H9 (cell line): ENCODE data around the gene ERCC4. TPM values are rescaled to one million over a fixed set of nuclear protein-coding genes. Genes with fewer than 3 reads are reported as not detected.

Experiments used
- DNase-seq: peaks from one replicate; pipeline ENCODE4 v3.0.0-alpha.2; 2017
- H2AFZ ChIP-seq: one replicate; pipeline ENCODE4 v1.6.1; 2013; ENCODE audit warnings: mild to moderate bottlenecking, low read length, control low read depth, moderate library complexity
- H2AK5ac ChIP-seq: 2 replicates; pipeline ENCODE4 v1.6.1; 2013; ENCODE audit warnings: low read length, control low read depth, mixed read lengths; ENCODE audit not compliant: insufficient read length
- H2BK120ac ChIP-seq: one replicate; pipeline ENCODE4 v1.6.1; 2013; ENCODE audit warnings: low read depth, mild to moderate bottlenecking, low read length, control low read depth, inconsistent platforms; ENCODE audit not compliant: poor library complexity, severe bottlenecking
- H2BK12ac ChIP-seq: 2 replicates; pipeline ENCODE4 v1.6.1; 2013; ENCODE audit warnings: low read length, control low read depth, mixed read lengths, low read depth; ENCODE audit not compliant: insufficient read length
- H2BK15ac ChIP-seq: 2 replicates; pipeline ENCODE4 v1.6.1; 2013; ENCODE audit warnings: low read depth, low read length, control low read depth
- H2BK20ac ChIP-seq: one replicate; pipeline ENCODE4 v1.6.1; 2013; ENCODE audit warnings: low read depth, mild to moderate bottlenecking, low read length, control low read depth, inconsistent platforms; ENCODE audit not compliant: poor library complexity, severe bottlenecking
- H2BK5ac ChIP-seq: 2 replicates; pipeline ENCODE4 v1.6.1; 2013; ENCODE audit warnings: low read length, control low read depth, mixed read lengths; ENCODE audit not compliant: insufficient read length
- H3K14ac ChIP-seq: 2 replicates; pipeline ENCODE4 v1.6.1; 2013; ENCODE audit warnings: low read length, control low read depth; ENCODE audit not compliant: insufficient read depth
- H3K18ac ChIP-seq: 2 replicates; pipeline ENCODE4 v1.6.1; 2013; ENCODE audit warnings: low read depth, mild to moderate bottlenecking, mixed read lengths, low read length, control low read depth; ENCODE audit not compliant: insufficient read length
- H3K23ac ChIP-seq: 2 replicates; pipeline ENCODE4 v1.6.1; 2013; ENCODE audit warnings: low read length, control low read depth, mixed read lengths, low read depth; ENCODE audit not compliant: insufficient read length
- H3K23me2 ChIP-seq: 2 replicates; pipeline ENCODE4 v1.6.1; 2013; ENCODE audit warnings: low read depth, mild to moderate bottlenecking, mixed read lengths, low read length, control low read depth; ENCODE audit not compliant: insufficient read length, poor library complexity, severe bottlenecking
- H3K27ac ChIP-seq: 2 replicates; pipeline ENCODE4 v1.5.1; 2013; ENCODE audit warnings: low read length, control low read depth, mixed read lengths, low read depth; ENCODE audit not compliant: insufficient read length
- H3K27me3 ChIP-seq: 2 replicates; pipeline ENCODE4 v1.6.1; 2013; ENCODE audit warnings: low read length, control low read depth, inconsistent platforms; ENCODE audit not compliant: insufficient read depth
- H3K4ac ChIP-seq: 2 replicates; pipeline ENCODE4 v1.6.1; 2013; ENCODE audit warnings: low read depth, mild to moderate bottlenecking, control low read depth, inconsistent platforms, low read length, moderate library complexity
- H3K4me1 ChIP-seq: 2 replicates; pipeline ENCODE4 v1.6.1; 2013; ENCODE audit warnings: low read length, control low read depth, inconsistent platforms; ENCODE audit not compliant: insufficient read depth
- H3K4me2 ChIP-seq: 2 replicates; pipeline ENCODE4 v1.6.1; 2013; ENCODE audit warnings: low read length, control low read depth, mixed read lengths; ENCODE audit not compliant: insufficient read length, insufficient read depth
- H3K56ac ChIP-seq: 2 replicates; pipeline ENCODE4 v1.6.1; 2013; ENCODE audit warnings: low read depth, mild to moderate bottlenecking, mixed read lengths, low read length, control low read depth; ENCODE audit not compliant: insufficient read length
- H3K79me1 ChIP-seq: 2 replicates; pipeline ENCODE4 v1.6.1; 2013; ENCODE audit warnings: low read depth, mild to moderate bottlenecking, moderate library complexity, low read length, control low read depth, inconsistent platforms; ENCODE audit not compliant: insufficient read depth, poor library complexity, severe bottlenecking
- H3K79me2 ChIP-seq: 2 replicates; pipeline ENCODE4 v1.6.1; 2013; ENCODE audit warnings: low read length, control low read depth, inconsistent platforms; ENCODE audit not compliant: insufficient read depth
- H3K9ac ChIP-seq: 2 replicates; pipeline ENCODE4 v1.6.1; 2013; ENCODE audit warnings: low read length, control low read depth, mixed read lengths; ENCODE audit not compliant: insufficient read length; ENCODE audit errors: extremely low read depth
- H3K9me3 ChIP-seq: one replicate; pipeline ENCODE4 v1.6.1; 2013; ENCODE audit warnings: low read depth, low read length, inconsistent platforms; ENCODE audit not compliant: control insufficient read depth
- H3T11ph ChIP-seq: one replicate; pipeline ENCODE4 v1.6.1; 2013; ENCODE audit warnings: mild to moderate bottlenecking, low read length, control low read depth, inconsistent platforms
- H4K20me1 ChIP-seq: one replicate; pipeline ENCODE4 v1.6.1; 2013; ENCODE audit not compliant: control insufficient read depth, insufficient read length, insufficient read depth
- H4K5ac ChIP-seq: 2 replicates; pipeline ENCODE4 v1.6.1; 2013; ENCODE audit warnings: low read depth, mild to moderate bottlenecking, mixed read lengths, low read length, control low read depth; ENCODE audit not compliant: insufficient read length
- H4K8ac ChIP-seq: replicated peaks from 2 replicates; pipeline ENCODE4 v1.6.1; 2013; ENCODE audit warnings: low read length, control low read depth, mixed read lengths, low read depth; ENCODE audit not compliant: insufficient read length
- H4K91ac ChIP-seq: 2 replicates; pipeline ENCODE4 v1.6.1; 2013; ENCODE audit warnings: low read depth, mild to moderate bottlenecking, moderate library complexity, mixed read lengths, low read length, control low read depth; ENCODE audit not compliant: insufficient read length
- H3K27ac Mint-ChIP-seq, 3 experiments: 2 replicates in 2 of 3; 3 replicates in 1 of 3; pipeline ENCODE4 v1.8.0; 2020 to 2021; ENCODE audit warnings: mixed read lengths in 3 of 3, mild to moderate bottlenecking in 1 of 3, moderate library complexity in 1 of 3
- H3K27me3 Mint-ChIP-seq: 2 replicates; pipeline ENCODE4 v1.8.0; 2021; ENCODE audit warnings: low read depth, mild to moderate bottlenecking, moderate library complexity, mixed read lengths
- H3K36me3 Mint-ChIP-seq, 3 experiments: 2 replicates in 2 of 3; 3 replicates in 1 of 3; pipeline ENCODE4 v1.8.0; 2020 to 2021; ENCODE audit warnings: low read depth in 3 of 3, mixed read lengths in 3 of 3; ENCODE audit not compliant: insufficient read depth in 1 of 3
- H3K4me1 Mint-ChIP-seq, 2 experiments: 2 replicates each; pipeline ENCODE4 v1.8.0; 2020; ENCODE audit warnings: mixed read lengths in 2 of 2
- H3K4me3 Mint-ChIP-seq, 2 experiments: 2 replicates in 1 of 2; 3 replicates in 1 of 2; pipeline ENCODE4 v1.8.0; 2020 to 2021; ENCODE audit warnings: mild to moderate bottlenecking in 2 of 2, mixed read lengths in 2 of 2, moderate library complexity in 1 of 2
- H3K9me3 Mint-ChIP-seq, 2 experiments: 2 replicates in 1 of 2; 3 replicates in 1 of 2; pipeline ENCODE4 v1.8.0; 2020; ENCODE audit warnings: mild to moderate bottlenecking in 2 of 2, mixed read lengths in 2 of 2, moderate library complexity in 1 of 2
- CTCF ChIP-seq: fragments of 200-600 bp; sonication (generic); conservative IDR thresholded peaks from 3 replicates; pipeline ENCODE4 v1.8.0; 2021; ENCODE audit warnings: antibody characterized with exemption, mild to moderate bottlenecking
- WGBS: extraction: QIAGEN DNeasy Blood & Tissue Kit; methylation state at CpG from one replicate; pipeline ENCODE4 v1.1.7; 2013; ENCODE audit warnings: missing lambda C conversion rate, low lambda C conversion rate, mixed read lengths; ENCODE audit not compliant: insufficient read length; ENCODE audit errors: extremely low coverage; 5-methylcytosine and 5-hydroxymethylcytosine counted together
- total RNA-seq: library from RNA; stranded (reverse); gene quantifications from 2 replicates; pipeline ENCODE4 v1.2.1, GENCODE V29; 2021

The ERCC4 gene
- total RNA-seq, 1 experiment from 2014 or later: 15.6 TPM

GRCh38 chr16:13911306-13911705 is 8.6 kb upstream of the ERCC4 start:
- Histone ChIP-seq H2BK12ac (no peak overlapping the region), H3K14ac (no peak overlapping the region), H3K18ac (no peak overlapping the region), H2BK15ac (no peak overlapping the region), H4K5ac (no peak overlapping the region), H3K79me2 (no peaks in the 10 kb centered on the region), H4K8ac (no peak overlapping the region), H3K27me3 (no peaks in the 10 kb centered on the region), H4K91ac (no peak overlapping the region), H3T11ph (no peak overlapping the region), H2AK5ac (no peak overlapping the region), H3K79me1 (no peaks in the 10 kb centered on the region), H2BK5ac (no peak overlapping the region), H2BK20ac (no peak overlapping the region), H3K23ac (no peak overlapping the region), H3K9ac (no peak overlapping the region), H4K20me1 (no peaks in the 10 kb centered on the region), H3K27ac (no peak overlapping the region), H3K56ac (no peak overlapping the region), H2BK120ac (no peak overlapping the region), H3K4ac (no peak overlapping the region), H3K4me2 (no peak overlapping the region), H3K9me3 (no peaks in the 10 kb centered on the region), H2AFZ (no peak overlapping the region), H3K4me1 (no peaks in the 10 kb centered on the region), H3K23me2 (no peaks in the 10 kb centered on the region)
- Mint-ChIP-seq H3K4me3 (no peak overlapping the region), H3K27me3 (peaks cover 4% of the 10 kb centered on the region), H3K36me3 (peaks cover 0 to 5% (median 1%) of the 10 kb centered on the region in 3 experiments; a peak in 2 of 7 replicates), H3K4me1 (peaks cover 8% of the 10 kb centered on the region in 2 experiments; a peak in 3 of 4 replicates), H3K27ac (no peak overlapping the region), H3K9me3 (peaks cover 16 to 22% of the 10 kb centered on the region in 2 experiments)
- no CpG with 5 or more reads among the region's 1 CpG for WGBS
- no peak for DNase-seq
- TF ChIP-seq CTCF: no peak
